ENCODE data around the gene ARL14.

GRCh38 chr3:160725338-160725737, 48.4 kb downstream of the ARL14 start:
- TF ChIP-seq CTCF (optimal IDR thresholded peaks at IDR 0.05 in 1 of 3, IDR thresholded peaks at IDR 0.05 in 1 of 3, conservative IDR thresholded peaks at IDR 0.05 in 1 of 3; ENCODE audit: extremely low read depth in 1 of 3, insufficient read depth in 2 of 3, low read length in 3 of 3) (no peak), EZH2 (IDR thresholded peaks at IDR 0.05; ENCODE audit: low read length) (no peak)
